ENCODE data around the gene CD300LB.
"Not testable (repeated sequence)": the region's sequence is repeated elsewhere in the genome, so short reads cannot be mapped to it uniquely, and the experiment has no call there.

CD300LB gene

GRCh38 chr17:74561586-74561985 is 30.3 kb upstream of the CD300LB start:
- DNase-seq (ENCODE audit: low read depth, low spot score): no peak
- Histone ChIP-seq H3K9me3 (ENCODE audit: insufficient read depth, low read length) (peaks cover 1% of the 10 kb centered on the region; the same call in 1 of the 2 replicates), H3K4me1 (ENCODE audit: insufficient read depth, insufficient read length) (peaks cover 3% of the 10 kb centered on the region)

GRCh38 chr17:74558882-74559519 is 27.7 kb upstream of the CD300LB start:
- H3K4me3 ChIP-seq (ENCODE audit: insufficient read length, low read depth): no peak overlapping the region
- peaks cover 42% of the 10 kb centered on the region for H3K27me3 ChIP-seq (ENCODE audit: insufficient read depth, insufficient read length)
- no peak for TF ChIP-seq ZNF274 (IDR thresholded peaks at IDR 0.05; ENCODE audit: low read depth, low read length)
- no peak for TF ChIP-seq SUZ12 (IDR thresholded peaks at IDR 0.05; ENCODE audit: extremely low read depth, insufficient read depth, insufficient read length)
- TF ChIP-seq YY1 (IDR thresholded peaks at IDR 0.05; ENCODE audit: insufficient read depth, insufficient read length): no peak
- peaks cover 3% of the 10 kb centered on the region for H3K4me1 ChIP-seq (ENCODE audit: insufficient read depth, insufficient read length)
- no peaks in the 10 kb centered on the region for H3K36me3 ChIP-seq (ENCODE audit: insufficient read depth, insufficient read length, low read length)
- H3K9me3 ChIP-seq (ENCODE audit: insufficient read depth, low read length): peaks cover 8% of the 10 kb centered on the region; the same call in 1 of the 2 replicates
- peak; percentile 25 for DNase-seq (ENCODE audit: low read depth, low spot score)
- H3K9ac ChIP-seq (ENCODE audit: insufficient read length, low read depth): no peak overlapping the region

More at GRCh38 chr17:74561586-74561985, 30.3 kb upstream of the CD300LB start:
- H3K36me3 ChIP-seq (ENCODE audit: insufficient read depth, insufficient read length, low read length): no peaks in the 10 kb centered on the region
- no peak overlapping the region for H3K4me3 ChIP-seq (ENCODE audit: insufficient read length, low read depth)
- H3K27me3 ChIP-seq (ENCODE audit: insufficient read depth, insufficient read length): peaks cover 34% of the 10 kb centered on the region
- no peak overlapping the region for H3K9ac ChIP-seq (ENCODE audit: insufficient read length, low read depth)
- TF ChIP-seq ZNF274 (IDR thresholded peaks at IDR 0.05; ENCODE audit: low read depth, low read length) (no peak), SUZ12 (IDR thresholded peaks at IDR 0.05; ENCODE audit: extremely low read depth, insufficient read depth, insufficient read length) (no peak), YY1 (IDR thresholded peaks at IDR 0.05; ENCODE audit: insufficient read depth, insufficient read length) (no peak)

GRCh38 chr17:74558402-74558801 is 27.1 kb upstream of the CD300LB start:
- not testable (repeated sequence) for H3K4me3 ChIP-seq (ENCODE audit: insufficient read length, low read depth); DNase-seq (ENCODE audit: low read depth, low spot score); H3K4me1 ChIP-seq (ENCODE audit: insufficient read depth, insufficient read length); H3K9me3 ChIP-seq (ENCODE audit: insufficient read depth, low read length); H3K9ac ChIP-seq (ENCODE audit: insufficient read length, low read depth); H3K36me3 ChIP-seq (ENCODE audit: insufficient read depth, insufficient read length, low read length)
- H3K27me3 ChIP-seq (ENCODE audit: insufficient read depth, insufficient read length): peaks cover 39% of the 10 kb centered on the region

- Histone ChIP-seq H3K4me3 (ENCODE audit: insufficient read length, low read depth) (no peak overlapping the region), H3K27me3 (ENCODE audit: insufficient read depth, insufficient read length) (peaks cover 26% of the 10 kb centered on the region), H3K4me1 (ENCODE audit: insufficient read depth, insufficient read length) (peaks cover 3% of the 10 kb centered on the region), H3K9ac (ENCODE audit: insufficient read length, low read depth) (no peak overlapping the region), H3K9me3 (ENCODE audit: insufficient read depth, low read length) (peaks cover 8% of the 10 kb centered on the region; the same call in 1 of the 2 replicates), H3K36me3 (ENCODE audit: insufficient read depth, insufficient read length, low read length) (no peaks in the 10 kb centered on the region)
- DNase-seq (ENCODE audit: low read depth, low spot score): no peak
- no peak for TF ChIP-seq ZNF274 (IDR thresholded peaks at IDR 0.05; ENCODE audit: low read depth, low read length)
- no peak for TF ChIP-seq SUZ12 (IDR thresholded peaks at IDR 0.05; ENCODE audit: extremely low read depth, insufficient read depth, insufficient read length)
- no peak for TF ChIP-seq YY1 (IDR thresholded peaks at IDR 0.05; ENCODE audit: insufficient read depth, insufficient read length)
These were observed 24.2 kb upstream of the CD300LB start for GRCh38 chr17:74555427-74555940.

GRCh38 chr17:74554909-74555308 is 23.6 kb upstream of the CD300LB start:
- H3K27me3 ChIP-seq (ENCODE audit: insufficient read depth, insufficient read length): peaks cover 26% of the 10 kb centered on the region

GRCh38 chr17:74552037-74552436 is 20.8 kb upstream of the CD300LB start:
- Histone ChIP-seq H3K9ac (ENCODE audit: insufficient read length, low read depth) (no peak overlapping the region), H3K9me3 (ENCODE audit: insufficient read depth, low read length) (peaks cover 8% of the 10 kb centered on the region; the same call in 1 of the 2 replicates), H3K4me1 (ENCODE audit: insufficient read depth, insufficient read length) (no peaks in the 10 kb centered on the region), H3K27me3 (ENCODE audit: insufficient read depth, insufficient read length) (peaks cover 25% of the 10 kb centered on the region), H3K4me3 (ENCODE audit: insufficient read length, low read depth) (no peak overlapping the region), H3K36me3 (ENCODE audit: insufficient read depth, insufficient read length, low read length) (no peaks in the 10 kb centered on the region)
- DNase-seq (ENCODE audit: low read depth, low spot score): no peak
- TF ChIP-seq ZNF274 (IDR thresholded peaks at IDR 0.05; ENCODE audit: low read depth, low read length): no peak
- TF ChIP-seq SUZ12 (IDR thresholded peaks at IDR 0.05; ENCODE audit: extremely low read depth, insufficient read depth, insufficient read length): no peak
- no peak for TF ChIP-seq YY1 (IDR thresholded peaks at IDR 0.05; ENCODE audit: insufficient read depth, insufficient read length)

More at GRCh38 chr17:74554909-74555308, 23.6 kb upstream of the CD300LB start:
- Histone ChIP-seq H3K4me3 (ENCODE audit: insufficient read length, low read depth) (no peak overlapping the region), H3K36me3 (ENCODE audit: insufficient read depth, insufficient read length, low read length) (no peaks in the 10 kb centered on the region), H3K9me3 (ENCODE audit: insufficient read depth, low read length) (peaks cover 8% of the 10 kb centered on the region; the same call in 1 of the 2 replicates), H3K4me1 (ENCODE audit: insufficient read depth, insufficient read length) (peaks cover 3% of the 10 kb centered on the region), H3K9ac (ENCODE audit: insufficient read length, low read depth) (no peak overlapping the region)
- DNase-seq (ENCODE audit: low read depth, low spot score): no peak
- no peak for TF ChIP-seq ZNF274 (IDR thresholded peaks at IDR 0.05; ENCODE audit: low read depth, low read length)
- TF ChIP-seq SUZ12 (IDR thresholded peaks at IDR 0.05; ENCODE audit: extremely low read depth, insufficient read depth, insufficient read length): no peak
- TF ChIP-seq YY1 (IDR thresholded peaks at IDR 0.05; ENCODE audit: insufficient read depth, insufficient read length): no peak

GRCh38 chr17:74550602-74551001 is 19.3 kb upstream of the CD300LB start:
- no peak overlapping the region for H3K9ac ChIP-seq (ENCODE audit: insufficient read length, low read depth)
- H3K36me3 ChIP-seq (ENCODE audit: insufficient read depth, insufficient read length, low read length): no peaks in the 10 kb centered on the region
- DNase-seq (ENCODE audit: low read depth, low spot score): no peak
- peaks cover 15% of the 10 kb centered on the region for H3K27me3 ChIP-seq (ENCODE audit: insufficient read depth, insufficient read length)
- H3K9me3 ChIP-seq (ENCODE audit: insufficient read depth, low read length): no peaks in the 10 kb centered on the region
- H3K4me3 ChIP-seq (ENCODE audit: insufficient read length, low read depth): no peak overlapping the region
- no peak for TF ChIP-seq YY1 (IDR thresholded peaks at IDR 0.05; ENCODE audit: insufficient read depth, insufficient read length)
- TF ChIP-seq SUZ12 (IDR thresholded peaks at IDR 0.05; ENCODE audit: extremely low read depth, insufficient read depth, insufficient read length): no peak
- no peaks in the 10 kb centered on the region for H3K4me1 ChIP-seq (ENCODE audit: insufficient read depth, insufficient read length)

All from NT2/D1 (cell line).